OCI-LY3 (cell line): Measurements from ENCODE around the gene GNAO1.
A peak's percentile ranks its signal among the peaks of the same experiment; 100 is the strongest.

ENCODE experiments used
- H2AFZ ChIP-seq: fragments of 200-600, 300-600 bp; shearing (Covaris generic); 2 replicates; pipeline ENCODE4 v1.6.0; 2014; ENCODE audit warnings: antibody characterized with exemption, low read depth, low read length
- H3K27ac ChIP-seq: fragments of 200-600, 300-600 bp; sonication (generic); 2 replicates; pipeline ENCODE4 v1.5.1; 2014; ENCODE audit warnings: mild to moderate bottlenecking, low read length, moderate library complexity, mixed read lengths
- H3K27me3 ChIP-seq: fragments of 200-600, 300-600 bp; sonication (generic); 2 replicates; pipeline ENCODE4 v1.6.1; 2014; ENCODE audit warnings: low read depth, low read length, mixed read lengths
- H3K36me3 ChIP-seq: fragments of 200-600, 300-600 bp; sonication (generic); replicated peaks from 2 replicates; pipeline ENCODE3; 2014; ENCODE audit warnings: low read depth, low read length, mixed read lengths
- H3K4me1 ChIP-seq: fragments of 300-600, 200-600 bp; sonication (generic); 2 replicates; pipeline ENCODE4 v1.6.1; 2014; ENCODE audit warnings: low read length, mixed read lengths
- H3K4me2 ChIP-seq: fragments of 200-600, 300-600 bp; sonication (generic); 2 replicates; pipeline ENCODE4 v1.6.1; 2014; ENCODE audit warnings: low read length, mixed read lengths
- H3K4me3 ChIP-seq: fragments of 300-600, 200-600 bp; sonication (generic); 2 replicates; pipeline ENCODE4 v1.5.1; 2014; ENCODE audit warnings: antibody characterized with exemption, mild to moderate bottlenecking, low read length, moderate library complexity
- H3K79me2 ChIP-seq: fragments of 300-600, 200-600 bp; shearing (Covaris generic); 2 replicates; pipeline ENCODE4 v1.6.1; 2014; ENCODE audit warnings: mild to moderate bottlenecking, low read length, mixed read lengths
- H3K9ac ChIP-seq: fragments of 300-600, 200-600 bp; shearing (Covaris generic); 2 replicates; pipeline ENCODE4 v1.6.0; 2014; ENCODE audit warnings: mild to moderate bottlenecking, low read length, moderate library complexity
- H3K9me3 ChIP-seq: fragments of 200-600, 300-600 bp; shearing (Covaris generic); 2 replicates; pipeline ENCODE4 v1.6.1; 2014; ENCODE audit warnings: low read length, mixed read lengths; ENCODE audit not compliant: insufficient read depth
- H4K20me1 ChIP-seq: fragments of 200-600, 300-600 bp; sonication (generic); 2 replicates; pipeline ENCODE4 v1.6.1; 2016; ENCODE audit warnings: low read length, mixed read lengths; ENCODE audit not compliant: insufficient read depth
- EZH2phosphoT487 ChIP-seq: fragments of 200-600 bp; shearing (Covaris generic); IDR thresholded peaks from 2 replicates; pipeline ENCODE4 v1.6.1; 2018; ENCODE audit warnings: antibody characterized with exemption, mixed run types, low read depth
- TF ChIP-seq, protein P1 (sequence below): fragments of 200-600, 300-600 bp; sonication (generic); IDR thresholded peaks from 2 replicates; pipeline ENCODE4 v1.5.1; 2014; ENCODE audit warnings: antibody characterized with exemption, low read length, low read depth

The GNAO1 gene

DNA sequence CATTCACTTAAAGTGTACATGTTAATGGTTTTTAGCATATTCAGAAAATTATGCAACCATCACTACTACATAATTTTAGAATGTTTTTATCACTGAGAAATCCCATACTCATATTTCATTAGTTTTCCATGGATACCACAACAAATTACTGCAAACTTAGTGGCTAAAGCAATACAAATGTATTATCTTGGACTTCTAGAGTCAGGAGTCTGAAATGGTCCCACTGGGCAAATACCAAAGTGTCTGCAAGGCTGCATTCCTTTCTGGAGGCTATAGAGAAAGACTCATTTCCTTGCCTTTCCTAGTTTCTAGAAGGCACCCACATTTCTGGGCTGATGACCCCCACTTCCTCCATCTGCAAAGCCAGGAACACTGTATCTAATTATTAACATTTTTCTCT is 16.9 kb upstream of the GNAO1 start:
- H3K4me2 ChIP-seq = no peak overlapping the region
- no peaks in the 10 kb centered on the region for H3K9me3 ChIP-seq
- no peak overlapping the region for H3K9ac ChIP-seq
- no peaks in the 10 kb centered on the region for H3K79me2 ChIP-seq
- H2AFZ ChIP-seq = no peak overlapping the region
- H3K4me1 ChIP-seq = peaks cover 14% of the 10 kb centered on the region
- no peak overlapping the region for H3K4me3 ChIP-seq
- TF ChIP-seq, protein P1, sequence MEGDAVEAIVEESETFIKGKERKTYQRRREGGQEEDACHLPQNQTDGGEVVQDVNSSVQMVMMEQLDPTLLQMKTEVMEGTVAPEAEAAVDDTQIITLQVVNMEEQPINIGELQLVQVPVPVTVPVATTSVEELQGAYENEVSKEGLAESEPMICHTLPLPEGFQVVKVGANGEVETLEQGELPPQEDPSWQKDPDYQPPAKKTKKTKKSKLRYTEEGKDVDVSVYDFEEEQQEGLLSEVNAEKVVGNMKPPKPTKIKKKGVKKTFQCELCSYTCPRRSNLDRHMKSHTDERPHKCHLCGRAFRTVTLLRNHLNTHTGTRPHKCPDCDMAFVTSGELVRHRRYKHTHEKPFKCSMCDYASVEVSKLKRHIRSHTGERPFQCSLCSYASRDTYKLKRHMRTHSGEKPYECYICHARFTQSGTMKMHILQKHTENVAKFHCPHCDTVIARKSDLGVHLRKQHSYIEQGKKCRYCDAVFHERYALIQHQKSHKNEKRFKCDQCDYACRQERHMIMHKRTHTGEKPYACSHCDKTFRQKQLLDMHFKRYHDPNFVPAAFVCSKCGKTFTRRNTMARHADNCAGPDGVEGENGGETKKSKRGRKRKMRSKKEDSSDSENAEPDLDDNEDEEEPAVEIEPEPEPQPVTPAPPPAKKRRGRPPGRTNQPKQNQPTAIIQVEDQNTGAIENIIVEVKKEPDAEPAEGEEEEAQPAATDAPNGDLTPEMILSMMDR = no peak
- no peak for TF ChIP-seq EZH2phosphoT487
- no peak overlapping the region for H3K27ac ChIP-seq
- peaks cover 26% of the 10 kb centered on the region for H3K27me3 ChIP-seq
- H4K20me1 ChIP-seq = no peaks in the 10 kb centered on the region
- H3K36me3 ChIP-seq = no peaks in the 10 kb centered on the region

DNA sequence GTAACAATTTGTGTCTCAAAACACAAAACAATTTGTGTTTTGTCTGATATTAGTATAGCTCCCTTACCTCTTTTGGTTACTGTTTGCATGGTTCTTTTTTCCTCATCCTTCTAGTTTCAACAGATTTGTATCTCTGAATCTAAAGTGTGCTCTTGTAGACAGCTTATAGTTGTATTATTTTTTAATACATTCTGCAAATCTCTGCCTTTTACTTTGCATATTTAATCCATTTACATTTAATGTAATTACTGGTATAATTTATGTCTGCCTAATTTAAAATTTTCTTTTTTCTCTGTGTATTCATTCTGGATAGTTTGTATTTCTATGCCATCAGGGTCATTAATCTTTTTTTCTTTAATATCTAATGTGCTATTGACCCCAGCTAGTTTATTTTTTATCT is 9.9 kb upstream of the GNAO1 start:
- no peaks in the 10 kb centered on the region for H4K20me1 ChIP-seq
- H3K4me3 ChIP-seq = no peak overlapping the region
- H3K79me2 ChIP-seq = no peaks in the 10 kb centered on the region
- H2AFZ ChIP-seq = no peak overlapping the region
- H3K9ac ChIP-seq = no peak overlapping the region
- peaks cover 9% of the 10 kb centered on the region; the same call in 1 of the 2 replicates for H3K9me3 ChIP-seq
- H3K27ac ChIP-seq = no peak overlapping the region
- TF ChIP-seq, protein P1 = no peak
- no peak for TF ChIP-seq EZH2phosphoT487
- H3K4me1 ChIP-seq = peaks cover 8% of the 10 kb centered on the region
- no peak overlapping the region for H3K4me2 ChIP-seq
- H3K27me3 ChIP-seq = peaks cover 22% of the 10 kb centered on the region
- no peaks in the 10 kb centered on the region for H3K36me3 ChIP-seq

DNA sequence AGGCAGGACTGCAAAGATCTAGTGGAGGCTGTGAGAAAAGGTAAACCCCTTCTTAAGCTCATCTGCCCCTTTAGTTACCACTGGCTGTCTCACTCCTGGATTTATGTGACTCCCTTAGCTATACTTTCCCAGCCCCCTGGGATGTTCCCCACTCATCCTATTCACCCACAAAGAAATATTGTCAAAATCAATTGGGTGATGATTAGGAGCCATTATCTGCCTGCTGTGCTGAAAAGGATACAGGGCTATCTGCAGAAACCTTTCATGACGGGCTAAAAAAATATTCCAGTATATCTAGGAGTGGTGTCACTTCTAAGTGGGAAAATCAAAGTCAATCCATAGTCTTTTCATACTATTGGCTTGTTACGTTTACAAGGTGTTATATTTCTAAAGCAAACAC is 8.0 kb upstream of the GNAO1 start:
- Histone ChIP-seq H2AFZ (no peak overlapping the region), H3K9me3 (peaks cover 9% of the 10 kb centered on the region; the same call in 1 of the 2 replicates), H4K20me1 (no peaks in the 10 kb centered on the region), H3K27me3 (peaks cover 34% of the 10 kb centered on the region), H3K4me2 (no peak overlapping the region), H3K4me1 (no peaks in the 10 kb centered on the region), H3K4me3 (no peak overlapping the region), H3K27ac (no peak overlapping the region), H3K36me3 (no peaks in the 10 kb centered on the region), H3K9ac (no peak overlapping the region), H3K79me2 (no peaks in the 10 kb centered on the region)
- TF ChIP-seq EZH2phosphoT487 = no peak
- TF ChIP-seq, protein P1 = no peak

DNA sequence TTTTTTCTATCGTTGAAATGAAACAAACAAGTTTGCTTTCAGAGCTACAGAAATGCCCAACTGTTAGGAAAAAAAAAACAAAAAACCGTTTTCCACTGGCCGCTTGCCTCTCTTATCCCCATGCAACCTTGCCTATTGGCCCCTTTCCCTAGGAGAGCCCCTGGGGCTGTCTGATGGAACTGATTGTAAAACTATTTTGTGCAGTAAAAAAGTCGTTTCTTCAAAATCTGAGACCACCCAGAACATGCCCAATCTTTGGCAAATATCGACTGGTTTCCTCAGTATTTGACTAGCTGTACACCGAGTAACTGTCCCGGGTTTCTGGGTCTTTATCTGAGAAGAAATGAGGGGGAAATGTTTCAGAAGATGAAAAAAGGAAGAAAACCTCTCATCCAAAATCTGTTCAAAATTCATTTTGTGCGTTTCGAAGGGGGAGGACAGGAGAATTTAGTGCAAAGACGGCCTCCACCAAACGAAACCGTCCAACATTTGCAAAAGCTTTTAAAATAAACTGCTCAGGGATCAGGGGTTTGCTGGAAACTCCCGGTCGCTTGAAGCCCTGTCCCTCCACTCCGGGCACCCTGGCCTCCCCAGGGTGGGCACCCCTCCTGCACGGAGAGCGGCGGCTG is 1.1 kb upstream of the GNAO1 start:
- TF ChIP-seq EZH2phosphoT487 = peak; percentile 66
- TF ChIP-seq, protein P1 = no peak
- no peaks in the 10 kb centered on the region for H3K36me3 ChIP-seq
- peak overlapping the region; percentile 93 for H3K4me3 ChIP-seq
- H3K27ac ChIP-seq = no peak overlapping the region
- no peaks in the 10 kb centered on the region for H4K20me1 ChIP-seq
- H3K9ac ChIP-seq = peak overlapping the region; percentile 37; the same call in 1 of the 2 replicates
- peak overlapping the region; percentile 83 for H3K4me2 ChIP-seq
- H3K4me1 ChIP-seq = peaks cover 9% of the 10 kb centered on the region
- H3K79me2 ChIP-seq = no peaks in the 10 kb centered on the region
- H2AFZ ChIP-seq = peak overlapping the region; percentile 60
- H3K9me3 ChIP-seq = no peaks in the 10 kb centered on the region
- H3K27me3 ChIP-seq = peaks cover 71% of the 10 kb centered on the region
